LNCAP (cell line): ENCODE data around the gene ATP11B.

ENCODE experiments used
- CTCF ChIP-seq: fragments of 450-650 bp; IDR thresholded peaks from 2 replicates; pipeline ENCODE4 v1.5.1; 2017; ENCODE audit warnings: mild to moderate bottlenecking

Gene ATP11B

GRCh38 chr3:182936918-182937285 lies 143.6 kb downstream of the ATP11B start:
- TF ChIP-seq CTCF, result no peak

GRCh38 chr3:182937293-182938051 lies 144.2 kb downstream of the ATP11B start:
- TF ChIP-seq CTCF, result no peak

- no peak for TF ChIP-seq CTCF
Observed at GRCh38 chr3:182940266-182940808, 147.0 kb downstream of the ATP11B start.

- TF ChIP-seq CTCF, result no peak
Observed at GRCh38 chr3:182941719-182942118, 148.4 kb downstream of the ATP11B start.

- TF ChIP-seq CTCF, result no peak
Observed at GRCh38 chr3:182947888-182948287, 154.6 kb downstream of the ATP11B start.

- no peak for TF ChIP-seq CTCF
Observed at GRCh38 chr3:182948305-182948704, 155.0 kb downstream of the ATP11B start.

- no peak for TF ChIP-seq CTCF
Observed at GRCh38 chr3:182949688-182950087, 156.4 kb downstream of the ATP11B start.
